Liver (tissue), 9 donors: ENCODE results near the gene ACP1. TPM values are rescaled to one million over a fixed set of nuclear protein-coding genes. Genes with fewer than 3 reads are reported as not detected.

Source experiments
- DNase-seq: peaks from one replicate; pipeline ENCODE4 v3.0.0-alpha.2; 2017; ENCODE audit warnings: low spot score
- H3K27ac ChIP-seq, 2 donors: one replicate each; pipeline ENCODE4 v1.7.0; 2013; ENCODE audit warnings: inconsistent platforms in 2 of 2, low read length in 2 of 2, control low read depth in 1 of 2, low read depth in 1 of 2, mild to moderate bottlenecking in 1 of 2
- H3K27me3 ChIP-seq, 4 donors: one replicate each; pipeline versions ENCODE4 v1.6.1 to v1.7.0; 2013; ENCODE audit warnings: low read length in 3 of 4, inconsistent platforms in 1 of 4, mild to moderate bottlenecking in 1 of 4, moderate library complexity in 1 of 4; ENCODE audit not compliant: control insufficient read depth in 4 of 4, insufficient read depth in 4 of 4
- H3K36me3 ChIP-seq, 4 donors: one replicate each; pipeline versions ENCODE4 v1.6.1 to v1.7.0; 2013; ENCODE audit warnings: low read length in 3 of 4, mild to moderate bottlenecking in 3 of 4, low read depth in 1 of 4, moderate library complexity in 1 of 4; ENCODE audit not compliant: control insufficient read depth in 4 of 4, insufficient read depth in 3 of 4
- H3K4me1 ChIP-seq, 4 donors: one replicate each; pipeline versions ENCODE4 v1.6.1 to v1.7.0; 2013; ENCODE audit warnings: low read length in 3 of 4, mild to moderate bottlenecking in 3 of 4, moderate library complexity in 1 of 4; ENCODE audit not compliant: control insufficient read depth in 4 of 4, insufficient read depth in 4 of 4
- H3K4me3 ChIP-seq, 3 donors: one replicate each; pipeline versions ENCODE4 v1.6.1 to v1.7.0; 2013; ENCODE audit warnings: low read length in 3 of 3, control low read depth in 1 of 3, low read depth in 1 of 3, mild to moderate bottlenecking in 1 of 3
- H3K9ac ChIP-seq, 2 donors: one replicate each; pipeline ENCODE4 v1.7.0; 2013; ENCODE audit warnings: low read length in 2 of 2, mild to moderate bottlenecking in 2 of 2, moderate library complexity in 2 of 2, control low read depth in 1 of 2, low read depth in 1 of 2
- H3K9me3 ChIP-seq, 4 donors: one replicate each; pipeline versions ENCODE4 v1.6.1 to v1.7.0; 2013; ENCODE audit warnings: low read length in 3 of 4; ENCODE audit not compliant: control insufficient read depth in 4 of 4
- CTCF ChIP-seq: fragments of 150-350 bp; IDR thresholded peaks from 2 replicates; pipeline ENCODE4 v1.5.1; 2017; ENCODE audit warnings: improper control_type of control experiment, low read depth, low read length; ENCODE audit not compliant: missing input control
- EGR1 ChIP-seq, 2 donors: IDR thresholded peaks; 2 replicates each; pipeline ENCODE4 v1.6.1; 2016 to 2018; ENCODE audit warnings: antibody characterized with exemption in 2 of 2, low read depth in 2 of 2
- FOXA2 ChIP-seq: IDR thresholded peaks from 2 replicates; pipeline ENCODE4 v1.6.1; 2016; ENCODE audit warnings: antibody characterized with exemption
- GABPA ChIP-seq, 2 donors: IDR thresholded peaks in 1 of 2; conservative IDR thresholded peaks in 1 of 2; 2 replicates each; pipeline ENCODE4 v1.6.1; 2016; ENCODE audit warnings: antibody characterized with exemption in 2 of 2, mild to moderate bottlenecking in 1 of 2, moderate library complexity in 1 of 2
- HNF4A ChIP-seq, 2 donors: conservative IDR thresholded peaks; 2 replicates each; pipeline ENCODE4 v1.6.1; 2016; ENCODE audit warnings: antibody characterized with exemption in 2 of 2, mild to moderate bottlenecking in 2 of 2
- JUND ChIP-seq, 2 donors: IDR thresholded peaks; 2 replicates each; pipeline ENCODE4 v1.6.1; 2016; ENCODE audit warnings: antibody characterized with exemption in 2 of 2
- MAX ChIP-seq: IDR thresholded peaks from 2 replicates; pipeline ENCODE4 v1.6.1; 2016; ENCODE audit warnings: antibody characterized with exemption
- NR2F2 ChIP-seq: IDR thresholded peaks from 2 replicates; pipeline ENCODE4 v1.6.1; 2016; ENCODE audit warnings: antibody characterized with exemption
- RAD21 ChIP-seq, 2 donors: IDR thresholded peaks; 2 replicates each; pipeline ENCODE4 v1.6.1; 2016; ENCODE audit warnings: antibody characterized with exemption in 2 of 2, mild to moderate bottlenecking in 2 of 2
- RXRA ChIP-seq, 2 donors: IDR thresholded peaks; 2 replicates each; pipeline ENCODE4 v1.6.1; 2017 to 2018; ENCODE audit warnings: antibody characterized with exemption in 2 of 2, mild to moderate bottlenecking in 1 of 2
- SP1 ChIP-seq: IDR thresholded peaks from 2 replicates; pipeline ENCODE4 v1.6.1; 2018; ENCODE audit warnings: antibody characterized with exemption, mild to moderate bottlenecking
- YY1 ChIP-seq: IDR thresholded peaks from 2 replicates; pipeline ENCODE4 v1.6.1; 2016; ENCODE audit warnings: antibody characterized with exemption, mild to moderate bottlenecking
- ZBTB33 ChIP-seq: IDR thresholded peaks from 2 replicates; pipeline ENCODE4 v1.6.1; 2016; ENCODE audit warnings: antibody characterized with exemption
- WGBS: extraction: QIAGEN DNeasy Blood & Tissue Kit; methylation state at CpG from one replicate; pipeline ENCODE4 v1.1.7; 2013; 5-methylcytosine and 5-hydroxymethylcytosine counted together
- polyA plus RNA-seq, 2 donors: library from polyadenylated mRNA; stranded (reverse) in 1 of 2; unstranded in 1 of 2; fragments of 200-250 nt in 1 of 2; fragments of >200 nt in 1 of 2; fragmentation: Nextera tagmentation in 1 of 2; extraction: Ambion mirVana in 1 of 2; gene quantifications; one replicate each; pipeline versions ENCODE4 v1.2.1 to v1.2.3, GENCODE V29; 2013 to 2015
- total RNA-seq, 2 donors: library from RNA; depleted of rRNA; stranded (reverse); fragments of >200 nt; gene quantifications; one replicate each; pipeline ENCODE4 v1.2.3, GENCODE V29; 2014
- TF ChIP-seq, protein P1 (sequence below): IDR thresholded peaks from 2 replicates; pipeline ENCODE4 v1.6.1; 2016; ENCODE audit warnings: antibody characterized with exemption, mild to moderate bottlenecking
- donor health status: healthy.
- donor health status: healthy.
- donor health status: healthy.
- donor health status: healthy.
- donor health status: healthy.

The ACP1 gene
- total and polyA plus RNA-seq, 4 donors: 59.9 to 115 (median 75.7) TPM

DNA sequence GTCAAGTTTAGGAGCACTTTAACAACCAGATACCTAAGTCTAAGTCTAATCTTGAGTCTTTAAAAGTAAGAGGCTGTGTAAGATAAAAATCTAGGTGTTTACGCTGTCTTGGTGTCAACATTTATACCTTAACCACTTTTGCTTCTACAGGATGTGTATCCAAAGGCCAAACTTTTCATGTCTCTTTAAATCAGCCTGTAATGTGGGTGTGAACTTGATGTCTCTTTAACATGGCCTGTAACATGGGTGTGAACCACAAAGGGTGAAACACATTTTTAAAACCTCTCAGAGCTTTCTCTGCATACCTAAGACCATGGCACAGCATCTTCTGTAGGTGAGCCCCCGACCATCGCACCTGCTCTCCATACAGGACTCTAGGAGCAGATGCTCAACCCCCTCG is 41.3 kb upstream of the ACP1 start (continued):
- TF ChIP-seq, protein P1, sequence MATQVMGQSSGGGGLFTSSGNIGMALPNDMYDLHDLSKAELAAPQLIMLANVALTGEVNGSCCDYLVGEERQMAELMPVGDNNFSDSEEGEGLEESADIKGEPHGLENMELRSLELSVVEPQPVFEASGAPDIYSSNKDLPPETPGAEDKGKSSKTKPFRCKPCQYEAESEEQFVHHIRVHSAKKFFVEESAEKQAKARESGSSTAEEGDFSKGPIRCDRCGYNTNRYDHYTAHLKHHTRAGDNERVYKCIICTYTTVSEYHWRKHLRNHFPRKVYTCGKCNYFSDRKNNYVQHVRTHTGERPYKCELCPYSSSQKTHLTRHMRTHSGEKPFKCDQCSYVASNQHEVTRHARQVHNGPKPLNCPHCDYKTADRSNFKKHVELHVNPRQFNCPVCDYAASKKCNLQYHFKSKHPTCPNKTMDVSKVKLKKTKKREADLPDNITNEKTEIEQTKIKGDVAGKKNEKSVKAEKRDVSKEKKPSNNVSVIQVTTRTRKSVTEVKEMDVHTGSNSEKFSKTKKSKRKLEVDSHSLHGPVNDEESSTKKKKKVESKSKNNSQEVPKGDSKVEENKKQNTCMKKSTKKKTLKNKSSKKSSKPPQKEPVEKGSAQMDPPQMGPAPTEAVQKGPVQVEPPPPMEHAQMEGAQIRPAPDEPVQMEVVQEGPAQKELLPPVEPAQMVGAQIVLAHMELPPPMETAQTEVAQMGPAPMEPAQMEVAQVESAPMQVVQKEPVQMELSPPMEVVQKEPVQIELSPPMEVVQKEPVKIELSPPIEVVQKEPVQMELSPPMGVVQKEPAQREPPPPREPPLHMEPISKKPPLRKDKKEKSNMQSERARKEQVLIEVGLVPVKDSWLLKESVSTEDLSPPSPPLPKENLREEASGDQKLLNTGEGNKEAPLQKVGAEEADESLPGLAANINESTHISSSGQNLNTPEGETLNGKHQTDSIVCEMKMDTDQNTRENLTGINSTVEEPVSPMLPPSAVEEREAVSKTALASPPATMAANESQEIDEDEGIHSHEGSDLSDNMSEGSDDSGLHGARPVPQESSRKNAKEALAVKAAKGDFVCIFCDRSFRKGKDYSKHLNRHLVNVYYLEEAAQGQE: no peak
- TF ChIP-seq RAD21 (IDR thresholded peaks at IDR 0.05) (no peak), HNF4A (conservative IDR thresholded peaks at IDR 0.05) (no peak)

GRCh38 chr2:223971-224760 is 40.6 kb upstream of the ACP1 start:
- 76% methylated on average over 6 of the region's 6 CpGs for WGBS
- H3K9me3 ChIP-seq: no peaks in the 10 kb centered on the region
- no peak for DNase-seq
- TF ChIP-seq NR2F2: no peak
- TF ChIP-seq MAX: no peak
- TF ChIP-seq RXRA (IDR thresholded peaks at IDR 0.05): peak in 1 of 2 donors; percentile 25
- TF ChIP-seq RAD21 (IDR thresholded peaks at IDR 0.05): no peak
- no peak for TF ChIP-seq GABPA (IDR thresholded peaks at IDR 0.05 in 1 of 2, conservative IDR thresholded peaks at IDR 0.05 in 1 of 2)
- peak in 1 of 2 donors; percentile 34 for TF ChIP-seq HNF4A (conservative IDR thresholded peaks at IDR 0.05)
- no peak for TF ChIP-seq JUND (IDR thresholded peaks at IDR 0.05)
- TF ChIP-seq SP1: no peak
- no peak for TF ChIP-seq EGR1 (IDR thresholded peaks at IDR 0.05; ENCODE audit: low read depth in 2 of 2)
- TF ChIP-seq YY1: no peak
- TF ChIP-seq ZBTB33: no peak
- TF ChIP-seq FOXA2: no peak
- no peak for TF ChIP-seq CTCF
- no peak overlapping the region for H3K4me3 ChIP-seq
- peaks cover 0 to 3% (median under 1%) of the 10 kb centered on the region in 4 donors for H3K36me3 ChIP-seq
- H3K27ac ChIP-seq: no peak overlapping the region
- peaks cover 0 to 9% (median 1%) of the 10 kb centered on the region in 4 donors for H3K4me1 ChIP-seq
- H3K27me3 ChIP-seq: no peaks in the 10 kb centered on the region
- H3K9ac ChIP-seq: no peak overlapping the region
